ENCODE data around the gene PLPPR4.
"Not testable (repeated sequence)": the region's sequence is repeated elsewhere in the genome, so short reads cannot be mapped to it uniquely, and the experiment has no call there.

PLPPR4 gene

GRCh38 chr1:99268021-99268420 is 3.7 kb downstream of the PLPPR4 start:
- no peak for DNase-seq (ENCODE audit: low spot score)

DNA sequence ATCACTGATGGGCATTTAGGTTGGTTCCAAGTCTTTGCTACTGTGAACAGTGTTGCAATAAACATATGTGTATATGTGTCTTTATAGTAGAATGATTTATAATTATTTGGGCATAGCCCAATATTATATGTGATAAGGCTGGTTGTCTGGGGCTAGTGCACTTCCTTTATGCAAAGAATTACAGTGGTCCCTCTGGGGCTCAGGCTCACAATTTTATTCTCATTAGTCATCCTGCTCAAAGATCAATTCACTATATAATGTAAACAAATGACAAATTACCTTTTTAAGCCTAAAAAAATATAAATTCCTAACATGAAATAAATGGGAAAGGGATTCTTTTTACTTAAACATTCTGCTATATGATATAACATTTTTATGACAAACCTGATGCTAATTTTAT is 5.0 kb downstream of the PLPPR4 start:
- DNase-seq (ENCODE audit: low spot score), result no peak

DNA sequence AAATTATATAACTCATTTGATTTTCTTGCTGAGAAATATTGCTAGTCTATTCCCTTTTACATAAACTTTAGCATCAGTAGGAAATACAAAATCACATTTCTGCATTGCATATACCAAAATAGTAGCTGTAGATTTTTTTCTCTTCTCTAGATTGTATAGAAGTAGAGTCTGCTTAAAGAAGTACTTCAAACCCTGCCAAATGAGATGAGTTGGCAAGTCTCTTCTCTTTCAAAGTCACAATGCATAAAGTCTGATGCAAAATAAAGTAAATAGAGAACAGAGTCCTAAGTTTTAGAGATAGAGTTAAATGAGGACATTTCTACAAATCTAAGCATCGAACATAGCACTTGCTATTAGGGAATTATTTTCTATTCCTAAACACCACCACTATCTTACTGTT is 6.4 kb downstream of the PLPPR4 start:
- DNase-seq (ENCODE audit: low spot score), result no peak

DNA sequence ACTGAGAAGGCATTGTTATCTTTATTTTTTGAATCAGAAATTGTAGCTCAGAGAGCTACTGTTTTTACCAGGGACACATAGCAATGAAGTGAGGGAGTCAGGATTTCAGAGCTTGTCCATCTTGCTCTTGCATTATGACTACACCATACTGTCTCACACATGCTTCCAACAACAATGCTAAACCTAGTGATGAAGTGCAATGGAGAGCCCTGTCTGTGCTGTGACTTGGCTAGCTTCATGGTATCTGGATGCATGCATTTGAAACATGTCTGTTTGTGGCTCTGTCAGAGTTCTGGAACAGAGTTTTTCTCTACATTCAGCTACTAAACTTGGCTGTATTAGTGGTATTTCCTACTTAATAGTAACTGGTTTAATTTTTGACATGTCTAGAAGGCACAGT is 7.0 kb downstream of the PLPPR4 start:
- no peak for DNase-seq (ENCODE audit: low spot score)

- DNase-seq (ENCODE audit: low spot score), result no peak
Measured at GRCh38 chr1:99277066-99277465, 12.8 kb downstream of the PLPPR4 start.

- no peak for DNase-seq (ENCODE audit: low spot score)
Measured at GRCh38 chr1:99279525-99279924, 15.2 kb downstream of the PLPPR4 start.

DNA sequence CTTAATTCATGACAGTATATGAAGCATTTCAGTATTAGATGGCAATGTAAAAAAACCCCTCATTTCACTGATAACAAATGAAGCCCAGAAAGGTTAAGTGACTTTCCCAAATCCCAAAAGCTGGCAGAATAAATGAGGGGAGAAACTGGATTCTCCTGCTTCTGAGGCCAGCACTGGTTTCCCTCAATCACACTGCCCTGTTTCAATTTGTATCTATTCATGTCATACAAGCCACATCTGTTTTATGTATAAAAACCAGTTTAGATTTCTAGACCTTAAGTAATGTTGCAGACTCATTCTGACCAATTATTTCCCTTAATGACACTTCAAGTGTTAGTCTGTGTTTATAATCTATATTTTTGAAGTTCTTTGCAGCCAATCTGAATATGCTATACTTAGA is 16.8 kb downstream of the PLPPR4 start:
- no peak for DNase-seq (ENCODE audit: low spot score)

- DNase-seq (ENCODE audit: low spot score), result no peak
Measured at GRCh38 chr1:99282536-99282935, 18.2 kb downstream of the PLPPR4 start.

DNA sequence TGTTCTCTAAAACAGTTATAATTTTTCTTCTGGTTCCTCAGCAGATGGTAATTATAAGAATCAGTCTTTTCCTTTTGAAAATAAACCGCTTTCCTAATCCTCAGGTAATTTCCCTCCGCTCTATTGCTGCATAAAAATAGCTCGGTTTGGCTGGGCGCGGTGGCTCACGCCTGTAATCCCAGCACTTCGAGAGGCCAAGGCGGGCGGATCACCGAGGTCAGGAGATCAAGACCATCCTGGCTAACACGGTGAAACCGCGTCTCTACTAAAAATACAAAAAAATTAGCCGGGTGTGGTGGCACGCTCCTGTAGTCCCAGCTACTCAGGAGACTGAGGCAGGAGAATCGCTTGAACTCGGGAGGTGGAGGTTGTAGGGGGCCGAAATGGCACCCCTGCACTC is 19.2 kb downstream of the PLPPR4 start:
- DNase-seq (ENCODE audit: low spot score), result not testable (repeated sequence)

DNA sequence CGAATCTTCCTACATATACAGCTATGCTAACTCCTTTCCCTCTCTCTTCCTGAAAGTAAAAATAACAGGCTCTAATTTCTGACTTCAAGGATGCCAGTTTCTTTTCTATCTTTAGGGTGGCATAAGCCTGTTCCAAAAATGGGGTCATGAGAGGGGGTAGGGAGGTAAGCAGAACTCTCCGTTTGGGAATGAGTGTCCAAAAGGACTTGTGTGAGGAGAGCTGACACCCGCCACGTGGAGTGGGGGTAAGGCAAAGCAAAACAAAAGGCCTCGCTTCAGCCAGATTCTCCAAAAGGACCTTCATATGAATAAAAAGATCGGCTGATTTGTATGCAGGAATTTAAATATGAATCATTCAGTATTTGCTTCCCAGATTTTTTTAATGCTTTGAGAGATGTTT is 28.6 kb downstream of the PLPPR4 start:
- DNase-seq (ENCODE audit: low spot score), result no peak

DNA sequence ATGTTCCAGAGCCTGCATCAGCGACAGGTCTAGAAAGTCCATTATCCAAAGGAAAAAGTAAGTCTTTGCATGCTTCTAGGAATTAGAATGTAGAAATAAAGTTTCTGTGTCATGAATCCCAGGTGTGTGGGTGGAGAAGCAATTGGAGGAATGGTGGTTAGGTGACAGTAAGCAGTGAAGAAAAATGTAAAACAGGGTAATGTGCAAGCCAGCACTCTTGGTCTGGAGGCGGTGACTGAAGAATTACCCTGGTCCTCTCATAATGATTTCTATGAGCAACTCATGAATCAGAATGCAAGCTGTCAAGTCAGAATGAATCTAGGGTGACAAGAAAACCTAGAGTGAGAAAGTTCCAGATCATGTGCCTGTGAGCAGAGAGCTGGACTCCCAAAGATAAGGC is 33.6 kb downstream of the PLPPR4 start:
- no peak for DNase-seq (ENCODE audit: low spot score)

GRCh38 chr1:99304725-99305282 is 40.5 kb downstream of the PLPPR4 start:
- no peak for DNase-seq (ENCODE audit: low spot score)

DNA sequence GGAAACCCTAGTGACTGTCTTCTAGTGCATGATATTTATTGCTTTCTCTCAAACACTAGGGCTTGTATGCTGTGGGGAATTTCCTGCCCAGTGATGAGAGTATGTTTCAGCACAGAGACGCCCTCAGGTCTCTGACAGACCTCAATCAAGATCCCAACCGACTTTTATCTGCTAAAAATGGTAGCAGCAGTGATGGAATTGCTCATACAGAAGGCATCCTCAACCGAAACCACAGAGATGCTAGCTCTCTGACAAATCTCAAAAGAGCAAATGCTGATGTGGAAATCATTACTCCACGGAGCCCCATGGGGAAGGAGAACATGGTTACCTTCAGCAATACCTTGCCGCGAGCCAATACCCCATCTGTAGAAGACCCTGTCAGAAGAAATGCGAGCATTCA is 41.3 kb downstream of the PLPPR4 start:
- DNase-seq (ENCODE audit: low spot score), result no peak

GRCh38 chr1:99306056-99306455 is 41.8 kb downstream of the PLPPR4 start:
- no peak for DNase-seq (ENCODE audit: low spot score)

- no peak for DNase-seq (ENCODE audit: low spot score)
Measured at GRCh38 chr1:99306644-99307043, 42.4 kb downstream of the PLPPR4 start.

DNA sequence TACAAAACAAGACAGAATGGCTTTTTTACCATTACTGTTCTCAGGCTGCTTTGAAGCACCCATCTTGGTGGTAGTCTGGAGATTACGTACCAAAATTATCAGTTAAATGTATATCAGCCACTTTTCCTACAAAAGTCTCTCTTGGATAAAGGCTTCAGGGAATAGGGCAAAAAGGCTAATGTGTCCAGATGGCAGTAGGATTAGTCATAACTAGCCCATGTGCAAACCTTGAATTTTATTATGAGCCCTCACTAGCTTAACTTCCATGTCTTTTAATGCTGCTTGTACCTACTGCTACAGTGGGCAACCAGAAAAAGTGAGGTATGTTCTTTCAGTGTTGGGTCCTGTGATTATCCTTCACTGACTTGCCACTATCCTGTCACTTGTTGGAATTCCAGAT is 51.0 kb downstream of the PLPPR4 start:
- DNase-seq (ENCODE audit: low spot score), result no peak

- no peak for DNase-seq (ENCODE audit: low spot score)
Measured at GRCh38 chr1:99326215-99326949, 62.1 kb downstream of the PLPPR4 start.

- DNase-seq (ENCODE audit: low spot score), result no peak
Measured at GRCh38 chr1:99327357-99327756, 63.1 kb downstream of the PLPPR4 start.

GRCh38 chr1:99328171-99328570 is 63.9 kb downstream of the PLPPR4 start:
- no peak for DNase-seq (ENCODE audit: low spot score)

GRCh38 chr1:99331083-99331482 is 66.8 kb downstream of the PLPPR4 start:
- DNase-seq (ENCODE audit: low spot score), result no peak

GRCh38 chr1:99331636-99332035 is 67.3 kb downstream of the PLPPR4 start:
- DNase-seq (ENCODE audit: low spot score), result no peak

DNA sequence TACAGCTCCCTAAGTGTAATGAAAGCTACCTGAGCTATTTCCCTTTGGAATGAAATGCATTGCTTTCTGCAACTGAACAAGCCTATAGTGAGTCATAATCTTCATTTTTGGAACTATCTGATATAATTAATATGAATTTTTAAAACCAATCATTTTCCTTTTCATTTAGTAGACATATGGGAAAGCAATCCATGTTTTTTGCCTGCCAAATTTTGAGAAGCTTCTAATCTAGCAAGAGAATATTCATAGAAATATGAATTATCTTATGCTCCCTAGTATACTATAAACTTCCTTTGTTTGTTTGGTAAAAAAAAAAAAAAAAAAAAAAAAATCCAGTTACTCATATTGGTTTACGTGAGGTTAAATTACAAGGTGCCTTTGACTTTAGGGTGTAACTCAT is 68.3 kb downstream of the PLPPR4 start:
- no peak for DNase-seq (ENCODE audit: low spot score)

DNA sequence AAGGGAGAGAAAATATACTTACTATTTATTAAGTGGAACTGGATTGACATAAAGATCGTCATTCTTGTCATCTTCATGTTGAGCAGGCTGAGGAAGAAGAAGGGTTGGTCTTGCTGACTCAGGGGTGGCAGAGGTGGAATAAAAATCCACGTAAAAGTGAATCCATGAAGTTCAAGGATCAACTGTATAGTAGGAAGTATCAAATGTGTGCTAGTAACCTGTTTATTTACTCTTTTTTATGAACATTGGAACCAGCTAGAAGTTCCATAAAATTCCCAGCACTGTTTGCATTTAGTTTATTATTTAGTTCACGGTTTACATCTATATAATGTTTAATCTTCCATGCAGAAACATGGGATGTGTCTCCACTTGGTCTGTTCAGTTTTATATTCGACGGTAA is 70.7 kb downstream of the PLPPR4 start:
- DNase-seq (ENCODE audit: low spot score), result no peak

DNA sequence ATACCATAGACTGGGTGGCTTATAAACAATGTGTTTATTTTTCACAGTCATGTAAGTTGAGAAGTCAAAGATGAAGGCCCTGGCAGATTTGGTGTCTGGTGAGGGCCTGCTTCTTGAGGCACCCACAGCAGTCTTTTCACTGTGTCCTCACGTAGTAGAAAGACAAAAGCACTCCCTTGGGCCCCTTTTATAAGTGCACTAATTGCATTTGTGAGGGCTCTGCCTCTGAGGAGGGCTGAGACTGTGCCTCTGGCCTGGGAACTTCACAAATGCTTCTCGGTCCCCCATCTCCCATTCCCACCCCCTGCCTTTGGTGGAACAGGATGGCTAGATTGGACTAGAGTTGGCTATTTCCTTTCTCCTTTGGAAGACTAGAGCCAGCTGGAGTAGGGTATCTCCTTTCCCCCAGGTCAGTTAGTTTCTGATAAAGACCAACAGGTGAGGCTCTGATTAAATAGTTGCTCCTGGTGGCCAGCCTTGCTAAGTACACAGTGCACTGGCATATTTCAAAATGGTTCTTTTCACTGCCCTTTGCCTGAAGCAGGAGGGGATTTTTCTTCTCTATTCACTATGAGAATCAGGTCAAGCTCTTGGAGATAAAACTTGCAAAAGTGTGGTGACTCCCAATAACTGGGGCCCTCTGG is 82.9 kb downstream of the PLPPR4 start:
- DNase-seq (ENCODE audit: low spot score), result no peak
